Neuronal stem cell (in vitro differentiated cells): ENCODE measurements around the gene TMCC2.

Source experiments
- DNase-seq: peaks from one replicate; pipeline ENCODE4 v3.0.0-alpha.2; 2013; ENCODE audit warnings: low spot score
- H2AFZ ChIP-seq: one replicate; pipeline ENCODE4 v1.6.1; 2013; ENCODE audit warnings: mild to moderate bottlenecking, low read length, inconsistent platforms
- H2AK5ac ChIP-seq: 2 replicates; pipeline ENCODE4 v1.6.1; 2013; ENCODE audit warnings: low read depth, mild to moderate bottlenecking, inconsistent platforms, low read length, moderate library complexity, mixed read lengths
- H2BK120ac ChIP-seq: 2 replicates; pipeline ENCODE4 v1.6.1; 2013; ENCODE audit warnings: low read depth, mild to moderate bottlenecking, inconsistent platforms, low read length, moderate library complexity, mixed read lengths
- H2BK12ac ChIP-seq: one replicate; pipeline ENCODE4 v1.6.1; 2013; ENCODE audit warnings: low read length, inconsistent platforms
- H2BK15ac ChIP-seq: 2 replicates; pipeline ENCODE4 v1.6.1; 2013; ENCODE audit warnings: mild to moderate bottlenecking, low read length, inconsistent platforms, mixed read lengths
- H2BK5ac ChIP-seq: one replicate; pipeline ENCODE4 v1.6.1; 2013; ENCODE audit warnings: inconsistent platforms, mild to moderate bottlenecking, low read length, moderate library complexity
- H3K14ac ChIP-seq: one replicate; pipeline ENCODE4 v1.6.1; 2013; ENCODE audit warnings: low read length, inconsistent platforms
- H3K18ac ChIP-seq: 2 replicates; pipeline ENCODE4 v1.6.1; 2013; ENCODE audit warnings: low read length, inconsistent platforms
- H3K23ac ChIP-seq: 2 replicates; pipeline ENCODE4 v1.6.1; 2013; ENCODE audit warnings: low read depth, mild to moderate bottlenecking, mixed read lengths, low read length, inconsistent platforms; ENCODE audit not compliant: poor library complexity
- H3K27ac ChIP-seq: replicated peaks from 3 replicates; pipeline ENCODE4 v1.5.1; 2013; ENCODE audit warnings: low read length, inconsistent platforms
- H3K27me3 ChIP-seq, 3 experiments: 2 replicates each; pipeline ENCODE4 v1.6.1; 2013; ENCODE audit warnings: low read length in 3 of 3, mild to moderate bottlenecking in 2 of 3, inconsistent platforms in 1 of 3, low read depth in 1 of 3, mixed read lengths in 1 of 3, moderate library complexity in 1 of 3; ENCODE audit not compliant: control insufficient read depth in 3 of 3, insufficient read depth in 3 of 3
- H3K36me3 ChIP-seq, 2 donors: replicated peaks in 1 of 2; 2 replicates each; pipeline ENCODE4 v1.6.1; 2013; ENCODE audit warnings: low read length in 2 of 2; ENCODE audit not compliant: control insufficient read depth in 2 of 2, insufficient read depth in 2 of 2
- H3K4ac ChIP-seq: 2 replicates; pipeline ENCODE4 v1.6.1; 2013; ENCODE audit warnings: inconsistent platforms, mild to moderate bottlenecking, low read length, moderate library complexity
- H3K4me1 ChIP-seq, 2 donors: 1 replicate in 1 of 2; 2 replicates in 1 of 2; pipeline ENCODE4 v1.6.1; 2013; ENCODE audit warnings: low read length in 2 of 2, low read depth in 1 of 2; ENCODE audit not compliant: control insufficient read depth in 2 of 2, insufficient read depth in 1 of 2
- H3K4me2 ChIP-seq: one replicate; pipeline ENCODE4 v1.6.1; 2013; ENCODE audit warnings: mild to moderate bottlenecking, low read length, inconsistent platforms; ENCODE audit not compliant: insufficient read depth, poor library complexity, severe bottlenecking
- H3K4me3 ChIP-seq, 2 donors: 2 replicates each; pipeline ENCODE4 v1.5.1; 2013; ENCODE audit warnings: low read length in 2 of 2, mild to moderate bottlenecking in 2 of 2, inconsistent platforms in 1 of 2, moderate library complexity in 1 of 2
- H3K79me1 ChIP-seq: one replicate; pipeline ENCODE4 v1.6.1; 2013; ENCODE audit warnings: low read depth, mild to moderate bottlenecking, inconsistent platforms, low read length, moderate library complexity
- H3K9ac ChIP-seq: one replicate; pipeline ENCODE4 v1.6.1; 2013; ENCODE audit warnings: mild to moderate bottlenecking, low read depth, low read length, inconsistent platforms; ENCODE audit not compliant: poor library complexity
- H3K9me3 ChIP-seq, 2 donors: replicated peaks in 1 of 2; 2 replicates each; pipeline versions ENCODE3 to v1.6.1; 2013; ENCODE audit warnings: low read length in 2 of 2, mild to moderate bottlenecking in 2 of 2, inconsistent platforms in 1 of 2, low read depth in 1 of 2, mixed read lengths in 1 of 2, moderate library complexity in 1 of 2; ENCODE audit not compliant: control insufficient read depth in 2 of 2, insufficient read depth in 1 of 2
- H4K8ac ChIP-seq: one replicate; pipeline ENCODE4 v1.6.1; 2013; ENCODE audit warnings: low read depth, mild to moderate bottlenecking, inconsistent platforms, low read length, moderate library complexity
- H4K91ac ChIP-seq: one replicate; pipeline ENCODE4 v1.6.1; 2013; ENCODE audit warnings: low read length, low read depth, mild to moderate bottlenecking, inconsistent platforms; ENCODE audit not compliant: poor library complexity
- WGBS, 2 donors: extraction: QIAGEN DNeasy Blood & Tissue Kit; methylation state at CpG; one replicate each; pipeline ENCODE4 v1.1.7; 2013; ENCODE audit warnings: missing lambda C conversion rate in 2 of 2, mixed read lengths in 1 of 2; ENCODE audit not compliant: insufficient read length in 2 of 2, insufficient replicate concordance in 1 of 2; ENCODE audit errors: extremely low coverage in 2 of 2; 5-methylcytosine and 5-hydroxymethylcytosine counted together

TMCC2 gene

DNA sequence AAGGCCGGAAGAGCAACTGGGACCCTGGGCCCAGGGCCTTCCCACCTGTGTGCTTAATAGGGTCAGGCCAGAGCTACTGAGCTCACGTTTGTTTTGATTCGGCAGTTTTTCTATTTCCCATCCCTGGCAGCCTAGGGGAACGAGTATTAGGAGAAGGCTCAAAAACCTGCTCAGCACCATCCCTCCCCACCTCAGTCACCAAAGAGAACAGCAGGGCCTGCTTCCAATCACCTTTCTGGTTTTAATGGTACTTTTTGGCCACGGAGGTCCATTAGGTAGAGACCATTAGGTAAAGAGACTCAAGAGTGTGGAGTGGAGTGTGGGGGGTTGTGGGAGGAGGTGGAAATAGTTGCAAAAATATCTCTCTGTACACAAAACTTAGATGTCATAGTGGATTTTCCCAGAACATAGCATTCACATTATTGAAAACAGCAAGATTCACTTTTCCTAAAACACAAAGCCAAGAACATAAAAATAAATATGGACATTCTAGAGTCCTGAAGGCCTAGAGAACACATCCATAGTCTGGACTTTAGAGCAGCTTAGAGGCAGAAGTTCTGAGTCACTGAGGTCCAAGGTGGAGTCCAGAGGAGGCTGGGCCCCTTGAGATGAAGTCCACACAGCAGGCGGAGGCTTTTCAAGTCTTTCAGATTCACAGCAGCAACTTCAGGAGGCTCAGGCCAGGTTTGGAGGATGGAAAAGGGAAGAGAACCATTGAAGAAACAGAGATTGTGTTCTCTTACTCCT is 74.3 kb downstream of the TMCC2 start:
- peaks cover 3% of the 10 kb centered on the region for H3K79me1 ChIP-seq

DNA sequence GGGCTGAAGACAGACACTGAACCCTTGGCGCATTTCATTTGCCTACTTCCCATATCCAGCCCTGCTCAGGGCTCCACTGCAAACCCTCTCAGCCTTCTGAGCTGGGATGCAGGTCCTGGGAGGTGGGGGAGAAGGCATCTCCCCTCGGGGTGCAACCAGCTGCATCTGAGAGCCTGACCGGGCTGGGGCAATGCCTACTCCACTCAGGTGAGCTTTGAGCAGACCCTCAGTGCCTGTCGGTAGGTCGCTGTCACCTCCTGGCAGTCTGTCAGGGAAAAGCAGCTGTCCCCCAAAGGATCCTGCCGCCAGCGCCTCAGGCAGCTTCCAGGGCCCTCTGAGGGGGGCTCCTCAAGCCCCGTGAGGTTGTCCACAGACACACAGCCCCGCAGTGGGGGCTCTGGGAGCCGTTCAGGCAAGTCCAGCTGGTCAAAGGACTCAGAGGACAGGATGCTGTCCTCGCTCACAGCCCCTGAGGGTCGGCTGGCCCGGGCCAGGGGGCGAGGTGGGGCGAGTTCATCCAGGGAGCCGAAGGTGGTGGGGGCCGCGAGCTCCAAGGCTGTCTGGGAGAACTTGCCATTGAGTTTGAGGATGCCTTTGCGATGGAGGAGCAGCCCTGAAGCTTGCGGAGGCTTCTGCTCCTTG is 75.6 kb downstream of the TMCC2 start:
- Histone ChIP-seq H3K9me3 (no peaks in the 10 kb centered on the region), H3K27me3 (no peaks in the 10 kb centered on the region), H2BK15ac (peak overlapping the region; percentile 51), H2BK120ac (peak overlapping the region; percentile 22), H3K4me1 (peaks cover 35 to 44% of the 10 kb centered on the region in 2 donors), H3K36me3 (peaks cover 54 to 80% of the 10 kb centered on the region in 2 donors), H4K8ac (no peak overlapping the region), H3K27ac (peak overlapping the region; percentile 86), H3K18ac (peak overlapping the region; percentile 78), H3K79me1 (peaks cover 3% of the 10 kb centered on the region), H3K4me3 (no peak overlapping the region), H3K23ac (peak overlapping the region; percentile 19), H3K4ac (no peak overlapping the region), H2BK12ac (no peak overlapping the region), H2AFZ (no peak overlapping the region), H3K9ac (no peak overlapping the region), H2BK5ac (peak overlapping the region; percentile 56), H3K14ac (no peak overlapping the region), H4K91ac (peak overlapping the region; percentile 80), H2AK5ac (peak overlapping the region; percentile 76), H3K4me2 (no peak overlapping the region)
- no peak for DNase-seq
- no CpG with 5 or more reads among the region's 20 CpGs for WGBS, 2 donors

More for the DNA sequence above, 74.3 kb downstream of the TMCC2 start:
- no CpG with 5 or more reads among the region's 6 CpGs for WGBS, 2 donors
- Histone ChIP-seq H3K27ac (peak overlapping the region; percentile 99), H4K91ac (no peak overlapping the region), H2BK12ac (no peak overlapping the region), H3K4ac (no peak overlapping the region), H2BK120ac (no peak overlapping the region), H3K36me3 (peaks cover 41 to 66% of the 10 kb centered on the region in 2 donors), H3K4me2 (no peak overlapping the region), H2BK5ac (no peak overlapping the region), H3K23ac (no peak overlapping the region), H3K4me3 (no peak overlapping the region), H2BK15ac (no peak overlapping the region), H3K27me3 (no peaks in the 10 kb centered on the region), H3K18ac (peak overlapping the region; percentile 55), H2AK5ac (no peak overlapping the region), H3K9me3 (no peaks in the 10 kb centered on the region), H4K8ac (no peak overlapping the region), H3K14ac (no peak overlapping the region), H2AFZ (no peak overlapping the region), H3K9ac (no peak overlapping the region), H3K4me1 (peaks cover 42 to 51% of the 10 kb centered on the region in 2 donors)
- DNase-seq, result no peak

DNA sequence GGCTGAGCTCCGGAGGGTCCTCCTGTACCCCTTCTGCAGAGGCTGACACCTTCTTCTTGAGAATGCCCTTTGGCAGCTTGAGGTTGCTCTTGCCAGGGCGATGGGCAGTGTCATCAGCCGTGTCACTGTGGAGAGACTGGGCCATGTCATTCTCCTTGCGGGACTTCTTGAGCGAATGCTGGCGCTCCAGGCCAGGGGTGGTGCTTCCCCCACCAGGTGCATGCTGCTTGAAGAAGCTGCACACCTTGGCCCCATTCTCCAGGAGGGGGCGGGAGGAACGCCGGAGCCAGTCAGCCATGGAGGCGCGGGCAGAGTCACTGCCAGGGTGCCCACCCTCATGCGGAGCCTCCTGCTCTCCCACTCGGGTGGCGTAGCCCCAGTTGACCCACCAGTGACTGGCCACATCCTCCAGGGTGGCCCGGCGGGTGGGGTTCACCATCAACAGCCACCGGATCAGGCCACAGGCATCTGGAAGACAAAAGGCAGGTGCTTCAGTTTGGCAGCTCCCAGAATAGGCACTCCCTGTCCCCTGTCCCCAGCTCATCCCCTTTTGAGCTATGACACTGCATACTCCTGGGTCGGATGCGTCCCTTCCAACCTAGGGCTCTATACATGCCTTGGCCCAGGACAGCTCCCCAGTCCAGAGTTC is 76.4 kb downstream of the TMCC2 start:
- no CpG with 5 or more reads among the region's 19 CpGs for WGBS, 2 donors
- no peak for DNase-seq

DNA sequence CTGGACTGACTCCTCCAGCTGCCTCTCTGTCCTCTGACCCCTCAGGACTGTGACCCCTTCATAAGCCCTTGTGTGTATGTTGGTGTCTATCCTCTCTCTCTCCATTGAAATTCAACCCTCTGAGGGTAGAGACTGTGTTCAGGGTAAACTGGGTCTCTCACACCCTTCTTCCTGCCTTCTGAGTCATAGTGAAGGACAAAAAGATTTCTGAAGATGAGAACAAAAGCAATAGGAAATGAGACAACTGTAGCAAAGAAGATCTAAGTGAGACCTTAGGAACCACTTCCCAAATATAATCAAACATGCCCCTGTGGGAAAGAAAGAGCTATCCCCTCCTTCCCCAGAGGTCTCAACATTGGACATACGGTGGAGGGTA is 76.9 kb downstream of the TMCC2 start:
- peaks cover 29 to 39% of the 10 kb centered on the region in 2 donors for H3K4me1 ChIP-seq
- no peak overlapping the region for H3K23ac ChIP-seq
- H3K4me2 ChIP-seq, result no peak overlapping the region
- no peak overlapping the region for H3K4ac ChIP-seq
- H2AFZ ChIP-seq, result no peak overlapping the region
- H3K18ac ChIP-seq, result no peak overlapping the region
- H3K27me3 ChIP-seq, result no peaks in the 10 kb centered on the region
- no peak overlapping the region for H2BK15ac ChIP-seq
- peak overlapping the region; percentile 86 for H3K27ac ChIP-seq
- H3K9ac ChIP-seq, result no peak overlapping the region
- no peak overlapping the region for H2BK12ac ChIP-seq
- H3K79me1 ChIP-seq, result peaks cover 9% of the 10 kb centered on the region
- no peak overlapping the region for H2BK5ac ChIP-seq
- no peaks in the 10 kb centered on the region for H3K9me3 ChIP-seq
- no peak overlapping the region for H2BK120ac ChIP-seq
- H3K4me3 ChIP-seq, result no peak overlapping the region
- no peak for DNase-seq
- no peak overlapping the region for H2AK5ac ChIP-seq
- no peak overlapping the region for H4K8ac ChIP-seq
- no peak overlapping the region for H3K14ac ChIP-seq
- no CpG with 5 or more reads among the region's 1 CpG for WGBS, 2 donors
- H4K91ac ChIP-seq, result no peak overlapping the region
- H3K36me3 ChIP-seq, result peaks cover 65 to 92% of the 10 kb centered on the region in 2 donors

More for the DNA sequence above, 76.4 kb downstream of the TMCC2 start:
- no peaks in the 10 kb centered on the region for H3K27me3 ChIP-seq
- peak overlapping the region; percentile 29 for H2BK120ac ChIP-seq
- H3K4me2 ChIP-seq, result no peak overlapping the region
- no peak overlapping the region for H3K4ac ChIP-seq
- H3K18ac ChIP-seq, result peak overlapping the region; percentile 34
- peaks cover 9% of the 10 kb centered on the region for H3K79me1 ChIP-seq
- H4K8ac ChIP-seq, result no peak overlapping the region
- no peaks in the 10 kb centered on the region for H3K9me3 ChIP-seq
- H3K27ac ChIP-seq, result peak overlapping the region; percentile 86
- peaks cover 62 to 88% of the 10 kb centered on the region in 2 donors for H3K36me3 ChIP-seq
- H3K9ac ChIP-seq, result peak overlapping the region; percentile 56
- peaks cover 29 to 39% of the 10 kb centered on the region in 2 donors for H3K4me1 ChIP-seq
- H4K91ac ChIP-seq, result no peak overlapping the region
- H3K4me3 ChIP-seq, result no peak overlapping the region
- H2BK5ac ChIP-seq, result no peak overlapping the region
- no peak overlapping the region for H3K23ac ChIP-seq
- no peak overlapping the region for H3K14ac ChIP-seq
- H2AFZ ChIP-seq, result no peak overlapping the region
- H2BK15ac ChIP-seq, result no peak overlapping the region
- no peak overlapping the region for H2AK5ac ChIP-seq
- H2BK12ac ChIP-seq, result no peak overlapping the region
